ENCODE measurements around the gene DAB1.

Gene DAB1

GRCh38 chr1:57146100-57146499 is 277.8 kb downstream of the DAB1 start:
- no peak for DNase-seq

DNA sequence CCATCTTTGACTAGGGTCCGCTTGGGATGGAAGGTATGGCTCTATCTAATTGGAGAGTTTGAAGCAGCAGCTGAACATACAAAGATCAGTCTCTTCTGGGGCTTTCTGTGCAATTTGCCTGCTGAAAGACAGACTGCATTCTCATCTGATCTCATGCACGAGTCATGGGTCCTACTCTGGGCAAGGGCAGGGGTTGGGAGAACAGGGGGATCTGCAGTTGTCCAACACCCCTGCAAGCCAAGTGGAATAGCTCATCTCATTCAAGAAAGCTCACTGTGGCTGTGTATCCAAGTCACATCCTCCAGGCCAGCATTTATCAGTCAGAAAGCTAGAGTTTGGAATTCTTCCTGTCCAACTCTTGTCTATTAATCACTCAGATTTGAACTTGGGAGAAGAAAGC is 280.9 kb downstream of the DAB1 start:
- no peak for DNase-seq

DNA sequence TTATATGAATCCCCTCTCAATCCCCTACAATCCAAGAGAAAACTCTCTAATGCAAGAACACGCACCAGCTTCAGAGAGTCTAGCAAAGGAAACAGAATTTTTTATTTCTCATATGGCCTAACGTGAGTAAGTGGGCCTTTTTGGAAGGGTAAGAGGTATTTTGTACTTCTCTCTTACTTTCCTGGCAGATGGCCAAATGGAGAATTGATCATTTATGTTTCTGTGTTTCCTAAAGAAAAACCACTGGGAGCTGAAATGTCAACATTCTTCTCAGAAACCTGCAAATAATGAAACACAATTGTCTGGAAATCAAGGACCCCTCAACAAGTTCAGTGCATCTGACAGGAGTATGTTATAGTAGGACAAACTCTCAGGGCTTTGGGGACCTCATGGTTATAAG is 281.7 kb downstream of the DAB1 start:
- no peak for DNase-seq

DNA sequence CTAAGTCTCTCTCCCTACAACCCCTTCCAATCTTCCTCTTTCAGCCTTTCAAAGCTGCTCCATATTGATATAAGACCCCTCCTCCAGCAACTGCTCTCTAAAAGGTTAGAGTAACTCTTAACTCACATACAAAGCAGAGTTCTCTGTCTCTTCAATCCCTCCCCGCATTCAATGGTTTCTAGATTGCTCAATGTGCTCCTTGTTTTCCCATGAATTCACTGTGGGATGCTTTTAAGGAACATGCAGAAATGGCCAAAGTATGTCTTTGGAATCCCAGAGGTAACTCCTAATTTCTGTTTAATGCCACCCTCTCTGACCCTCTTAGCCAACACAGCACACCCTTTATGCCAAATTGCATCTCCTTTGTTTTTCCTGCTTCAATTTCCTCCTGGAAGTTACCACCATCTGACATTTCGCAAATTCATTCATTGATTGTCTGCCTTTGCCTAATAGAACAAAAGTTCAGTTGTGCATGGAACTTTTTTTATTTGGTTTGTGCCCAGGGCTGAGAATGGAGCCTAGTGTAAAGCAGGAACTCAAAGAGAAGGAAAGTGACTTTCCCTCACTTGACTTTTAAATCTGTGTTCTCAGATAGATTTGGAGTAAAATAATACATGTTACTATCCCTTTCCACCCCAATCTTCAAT is 285.3 kb downstream of the DAB1 start:
- DNase-seq: no peak

- DNase-seq: no peak
Measured at GRCh38 chr1:57137980-57138379, 285.9 kb downstream of the DAB1 start.

DNA sequence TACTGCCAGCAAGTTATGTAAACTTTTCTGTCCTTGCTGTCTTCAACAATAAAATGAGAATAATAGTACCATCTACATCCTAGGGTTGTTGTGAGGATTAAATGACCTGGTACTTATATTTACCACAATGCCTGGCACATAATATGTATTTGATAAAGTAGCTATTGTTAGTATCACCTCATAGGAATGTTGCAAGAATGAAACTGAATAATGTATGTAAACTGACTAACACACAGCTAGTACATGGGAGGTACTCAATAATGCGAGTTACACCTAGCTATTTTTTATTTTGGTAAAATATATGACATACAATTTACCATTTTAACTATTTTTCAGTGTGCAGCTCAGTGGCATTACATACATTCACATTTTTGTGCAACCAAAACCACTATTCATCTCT is 289.1 kb downstream of the DAB1 start:
- no peak for DNase-seq

GRCh38 chr1:57133686-57134085 is 290.2 kb downstream of the DAB1 start:
- DNase-seq: no peak

DNA sequence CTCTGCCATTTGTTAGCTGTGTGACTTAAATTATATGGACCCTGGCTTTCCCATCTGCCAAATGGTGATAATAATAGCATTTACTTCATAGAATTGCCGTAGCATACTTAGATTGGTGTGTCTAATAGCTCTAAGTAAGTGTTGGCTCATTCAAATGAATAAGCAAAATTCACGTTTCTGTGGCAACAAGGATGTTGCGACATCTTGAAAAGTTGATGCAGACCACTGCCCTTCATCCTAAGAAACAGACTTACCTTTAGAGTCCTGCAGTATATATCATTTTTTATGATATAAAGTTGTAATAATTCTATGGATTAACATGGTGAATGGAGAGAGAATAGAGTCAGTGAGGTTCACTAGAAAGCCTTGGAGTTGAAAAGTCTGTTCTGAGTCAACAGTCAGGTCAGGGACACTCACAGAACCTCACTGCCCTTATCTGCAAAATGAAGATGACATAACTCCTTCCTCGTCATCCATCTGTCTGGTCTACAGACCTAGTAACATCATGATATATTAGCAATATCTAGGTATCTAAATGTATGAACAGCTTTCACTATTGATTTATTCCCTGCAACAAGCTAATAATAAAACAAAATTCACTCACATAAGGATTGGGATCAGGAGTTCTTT is 290.8 kb downstream of the DAB1 start:
- no peak for DNase-seq

- no peak for DNase-seq
Measured at GRCh38 chr1:57131701-57132394, 292.0 kb downstream of the DAB1 start.

DNA sequence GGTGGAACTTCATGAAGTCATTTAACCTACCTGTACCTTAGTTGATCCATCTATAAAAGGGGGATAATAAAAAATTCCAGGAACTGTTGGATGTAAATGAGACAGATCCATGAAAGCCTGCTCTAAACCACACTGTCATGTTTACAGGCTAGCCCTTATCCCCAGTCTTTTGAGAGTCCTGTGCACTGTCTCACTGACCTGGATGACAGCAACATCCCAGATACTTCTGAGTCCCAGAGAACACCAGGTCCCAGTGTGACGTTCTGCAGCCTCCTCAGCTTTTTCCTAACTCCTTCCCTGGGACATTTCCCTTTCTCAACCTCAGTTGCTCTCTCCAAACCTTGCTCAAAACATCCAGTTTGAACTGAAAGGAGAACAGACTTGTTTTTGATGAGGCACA is 292.6 kb downstream of the DAB1 start:
- no peak for DNase-seq

- DNase-seq: no peak
Measured at GRCh38 chr1:57129865-57130264, 294.0 kb downstream of the DAB1 start.

- DNase-seq: no peak
Measured at GRCh38 chr1:57127976-57128375, 295.9 kb downstream of the DAB1 start.

DNA sequence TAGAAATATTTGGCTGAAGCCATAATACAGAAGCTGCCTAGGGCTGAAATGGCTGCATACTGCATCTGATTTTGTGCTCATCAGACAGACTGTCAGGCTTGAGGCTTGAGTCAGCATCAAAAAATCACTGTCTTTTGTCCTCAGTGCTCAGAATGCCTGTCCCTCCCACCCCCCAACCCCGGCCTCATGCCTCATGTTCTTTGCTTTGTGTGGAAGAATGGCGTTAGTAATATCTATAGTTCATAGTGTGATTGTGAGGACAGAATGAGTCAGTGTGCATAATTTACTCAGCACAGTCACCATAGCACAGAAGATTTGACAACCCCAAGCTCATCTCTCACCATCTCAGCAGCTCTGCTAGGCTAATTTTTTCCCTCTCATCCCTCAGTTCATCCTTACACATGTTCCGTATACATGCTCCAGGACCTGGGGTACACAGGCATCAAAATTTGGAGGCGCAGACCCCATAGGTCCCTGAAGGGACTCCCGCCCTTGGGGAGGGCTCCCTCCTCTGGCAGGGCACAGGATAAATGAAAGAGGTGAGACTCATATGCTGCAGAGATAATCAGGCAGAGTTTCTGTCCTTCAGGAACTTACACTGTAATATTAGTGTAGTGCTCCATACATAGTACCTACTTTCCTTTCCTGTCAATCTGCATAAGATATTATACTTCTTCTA is 299.0 kb downstream of the DAB1 start:
- no peak for DNase-seq

GRCh38 chr1:57124170-57124569 is 299.7 kb downstream of the DAB1 start:
- no peak for DNase-seq

DNA sequence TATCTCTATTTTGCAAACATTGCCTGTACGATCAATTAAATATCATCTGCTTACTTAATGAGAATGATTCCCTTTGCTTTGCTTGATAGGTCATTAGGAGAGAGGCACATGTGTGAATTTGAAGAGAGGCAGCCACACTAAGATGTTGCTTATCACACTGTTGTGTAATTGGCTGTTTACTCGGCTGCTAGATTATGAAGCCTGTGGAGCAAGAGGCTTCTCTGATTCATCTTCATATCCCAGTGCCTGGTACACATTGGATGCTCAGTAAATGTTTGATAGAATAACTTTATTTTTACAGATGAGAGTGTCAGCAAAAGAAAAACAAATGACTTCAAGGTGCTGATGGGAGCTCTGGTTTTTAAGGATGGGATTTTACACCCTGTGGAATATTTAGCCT is 301.8 kb downstream of the DAB1 start:
- no peak for DNase-seq

- DNase-seq: no peak
Measured at GRCh38 chr1:57118948-57119603, 304.8 kb downstream of the DAB1 start.

GRCh38 chr1:57117753-57118152 is 306.1 kb downstream of the DAB1 start:
- DNase-seq: no peak

GRCh38 chr1:57116871-57117270 is 307.0 kb downstream of the DAB1 start:
- no peak for DNase-seq

DNA sequence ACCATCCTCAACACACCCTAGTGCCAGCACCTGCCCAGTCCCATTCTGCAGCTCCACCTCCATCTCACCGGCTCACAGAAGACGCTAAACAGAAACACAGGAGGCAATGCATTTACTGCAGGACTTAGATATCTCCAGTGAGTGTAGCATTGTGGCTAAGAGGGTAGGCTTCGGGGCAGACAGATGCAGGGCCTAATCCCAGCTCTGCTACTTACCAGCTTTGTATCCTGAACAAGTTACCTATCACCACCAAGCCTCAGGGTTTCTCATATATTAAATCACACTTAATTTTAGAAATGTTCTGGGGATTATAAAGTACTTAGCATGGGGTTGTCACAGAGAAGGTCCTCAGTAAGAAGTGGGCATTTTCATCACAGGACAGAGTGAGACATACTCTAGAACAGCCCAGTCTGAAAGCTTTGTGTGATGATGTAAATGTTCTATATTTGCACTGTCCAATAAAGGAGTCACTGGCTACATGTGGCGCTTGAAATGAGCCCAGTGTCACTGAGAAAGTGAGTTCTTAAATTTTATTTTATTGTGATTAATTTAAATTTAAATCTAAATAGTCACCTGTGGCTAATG is 308.7 kb downstream of the DAB1 start:
- no peak for DNase-seq

- DNase-seq: no peak
Measured at GRCh38 chr1:57112148-57112547, 311.7 kb downstream of the DAB1 start.

- no peak for DNase-seq
Measured at GRCh38 chr1:57111175-57111574, 312.7 kb downstream of the DAB1 start.

DNA sequence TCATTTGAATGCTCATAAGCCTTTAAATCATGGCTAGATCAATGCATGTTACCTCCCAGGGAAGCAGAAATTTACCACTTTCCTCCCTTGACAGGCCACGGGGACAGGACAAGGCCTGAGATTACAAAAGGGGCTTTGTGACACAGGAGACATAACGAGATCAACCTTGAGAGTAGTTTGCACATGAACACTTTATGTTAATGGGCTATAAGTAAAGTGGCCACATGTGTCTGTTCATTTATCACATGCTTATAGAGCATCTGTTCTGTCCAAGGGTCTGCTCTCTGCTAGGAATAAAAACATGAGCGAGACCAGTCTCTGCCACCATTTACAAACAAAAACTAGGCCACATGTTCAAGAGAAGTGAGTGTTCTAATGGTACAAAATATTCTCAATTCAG is 314.0 kb downstream of the DAB1 start:
- no peak for DNase-seq

DNA sequence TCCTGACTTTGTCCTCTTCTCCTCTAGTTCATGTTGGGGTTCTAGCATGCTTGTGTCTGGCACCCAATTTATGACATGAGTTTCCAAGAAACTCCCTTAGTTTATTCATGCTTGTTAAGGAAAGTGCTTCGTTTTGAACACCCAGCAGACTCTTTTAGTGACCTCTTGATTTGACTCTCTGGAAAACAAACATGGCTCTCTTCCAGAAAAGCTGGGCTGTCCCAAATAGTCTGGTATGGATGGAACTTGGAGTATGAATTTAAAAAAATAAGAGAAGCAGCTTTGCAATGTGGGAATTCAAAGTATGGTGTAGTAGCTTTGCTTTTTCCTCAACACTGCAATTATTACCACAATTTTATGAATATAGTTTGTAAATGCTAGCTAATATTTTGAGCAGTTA is 314.6 kb downstream of the DAB1 start:
- no peak for DNase-seq
